Ureter (tissue), 1 donor: ENCODE data around the gene CELF4. TPM values are rescaled to one million over a fixed set of nuclear protein-coding genes. Genes with fewer than 3 reads are reported as not detected.

Experiments
- DNase-seq: peaks from one replicate; pipeline ENCODE4 v3.0.0-alpha.2; 2020; ENCODE audit warnings: low spot score
- total RNA-seq: library from RNA; stranded (reverse); gene quantifications from one replicate; pipeline ENCODE4 v1.2.4, GENCODE V29; 2023
- donor health status: DM: yes; HTN: yes; CAD: no.

Gene CELF4
- total RNA-seq, 1 donor from 2014 or later, result not detected

- no peak for DNase-seq
Measured at GRCh38 chr18:37258131-37258530, 307.5 kb downstream of the CELF4 start.

GRCh38 chr18:37254973-37255372, 310.6 kb downstream of the CELF4 start:
- no peak for DNase-seq

GRCh38 chr18:37254236-37254754, 311.3 kb downstream of the CELF4 start:
- DNase-seq, result no peak

- no peak for DNase-seq
Measured at GRCh38 chr18:37253394-37254235, 312.0 kb downstream of the CELF4 start.

- no peak for DNase-seq
Measured at GRCh38 chr18:37252854-37253393, 312.7 kb downstream of the CELF4 start.

GRCh38 chr18:37252342-37252741, 313.3 kb downstream of the CELF4 start:
- DNase-seq, result no peak

GRCh38 chr18:37251679-37252078, 313.9 kb downstream of the CELF4 start:
- no peak for DNase-seq

- DNase-seq, result no peak
Measured at GRCh38 chr18:37249895-37250618, 315.5 kb downstream of the CELF4 start.

GRCh38 chr18:37249171-37249886, 316.3 kb downstream of the CELF4 start:
- no peak for DNase-seq

- DNase-seq, result no peak
Measured at GRCh38 chr18:37248281-37248680, 317.3 kb downstream of the CELF4 start.

- DNase-seq, result no peak
Measured at GRCh38 chr18:37247497-37248161, 318.0 kb downstream of the CELF4 start.

GRCh38 chr18:37246779-37247340, 318.7 kb downstream of the CELF4 start:
- DNase-seq, result no peak

GRCh38 chr18:37244618-37245017, 321.0 kb downstream of the CELF4 start:
- no peak for DNase-seq

GRCh38 chr18:37243741-37244140, 321.9 kb downstream of the CELF4 start:
- no peak for DNase-seq

GRCh38 chr18:37242826-37243560, 322.6 kb downstream of the CELF4 start:
- DNase-seq, result no peak

GRCh38 chr18:37242091-37242490, 323.5 kb downstream of the CELF4 start:
- DNase-seq, result no peak

- DNase-seq, result no peak
Measured at GRCh38 chr18:37238282-37239108, 327.1 kb downstream of the CELF4 start.

- no peak for DNase-seq
Measured at GRCh38 chr18:37235583-37235982, 330.0 kb downstream of the CELF4 start.

GRCh38 chr18:37231251-37231650, 334.3 kb downstream of the CELF4 start:
- DNase-seq, result no peak
